ENCODE data around the gene FKBP6.
"Not testable (repeated sequence)": the region's sequence is repeated elsewhere in the genome, so short reads cannot be mapped to it uniquely, and the experiment has no call there.

Gene FKBP6

GRCh38 chr7:73356159-73356558 lies 28.2 kb downstream of the FKBP6 start:
- no peak for DNase-seq (ENCODE audit: low read depth)
- H3K4me3 ChIP-seq (ENCODE audit: low read length): no peak overlapping the region
- no peak for TF ChIP-seq CTCF (IDR thresholded peaks at IDR 0.05; ENCODE audit: insufficient read depth, low read depth, low read length, missing control alignments)

GRCh38 chr7:73358590-73359275 lies 30.8 kb downstream of the FKBP6 start:
- DNase-seq (ENCODE audit: low read depth): no peak
- no peak for TF ChIP-seq CTCF (IDR thresholded peaks at IDR 0.05; ENCODE audit: insufficient read depth, low read depth, low read length, missing control alignments)
- no peak overlapping the region for H3K4me3 ChIP-seq (ENCODE audit: low read length)

- no peak overlapping the region for H3K4me3 ChIP-seq (ENCODE audit: low read length)
- DNase-seq (ENCODE audit: low read depth): no peak
- TF ChIP-seq CTCF (IDR thresholded peaks at IDR 0.05; ENCODE audit: insufficient read depth, low read depth, low read length, missing control alignments): no peak
Observed at GRCh38 chr7:73359306-73359705, 31.3 kb downstream of the FKBP6 start.

GRCh38 chr7:73359746-73360375 lies 31.9 kb downstream of the FKBP6 start:
- DNase-seq (ENCODE audit: low read depth): no peak
- H3K4me3 ChIP-seq (ENCODE audit: low read length): no peak overlapping the region
- TF ChIP-seq CTCF (IDR thresholded peaks at IDR 0.05; ENCODE audit: insufficient read depth, low read depth, low read length, missing control alignments): no peak

- not testable (repeated sequence) for DNase-seq (ENCODE audit: low read depth); H3K4me3 ChIP-seq (ENCODE audit: low read length)
Observed at GRCh38 chr7:73360590-73360989, 32.6 kb downstream of the FKBP6 start.

- no peak for TF ChIP-seq CTCF (IDR thresholded peaks at IDR 0.05; ENCODE audit: insufficient read depth, low read depth, low read length, missing control alignments)
- DNase-seq (ENCODE audit: low read depth): no peak
- no peak overlapping the region for H3K4me3 ChIP-seq (ENCODE audit: low read length)
Observed at GRCh38 chr7:73363225-73364005, 35.5 kb downstream of the FKBP6 start.

- TF ChIP-seq CTCF (IDR thresholded peaks at IDR 0.05; ENCODE audit: insufficient read depth, low read depth, low read length, missing control alignments): no peak
Observed at GRCh38 chr7:73364006-73364728, 36.2 kb downstream of the FKBP6 start.

More at GRCh38 chr7:73364006-73364728, 36.2 kb downstream of the FKBP6 start:
- DNase-seq (ENCODE audit: low read depth): no peak
- H3K4me3 ChIP-seq (ENCODE audit: low read length): no peak overlapping the region
